ENCODE measurements around the gene NODAL. TPM values are rescaled to one million over a fixed set of nuclear protein-coding genes. Genes with fewer than 3 reads are reported as not detected.

Gene NODAL
- total RNA-seq, 1 donor from 2014 or later, result 0.08 TPM

DNA sequence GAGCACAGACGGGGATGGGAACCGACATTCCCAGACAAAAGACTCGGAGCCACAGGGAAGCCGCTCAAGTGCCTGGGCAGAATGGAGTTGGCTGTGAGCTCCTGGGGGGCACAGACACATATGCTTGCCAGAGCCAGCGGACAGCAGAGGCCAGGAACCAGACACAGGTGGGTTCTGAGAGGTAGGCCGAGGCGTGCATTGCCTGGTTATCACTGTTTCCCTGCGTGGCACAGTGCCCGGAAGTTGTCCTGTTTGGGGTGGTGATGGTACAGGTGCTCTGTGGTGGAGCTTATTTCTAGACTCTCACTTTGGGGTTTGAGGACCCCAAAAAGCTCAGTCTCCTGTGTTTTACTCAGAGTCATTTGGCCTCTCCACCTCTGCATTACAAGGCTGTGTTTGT, 39.6 kb upstream of the NODAL start:
- Histone ChIP-seq H3K36me3 (ENCODE audit: control insufficient read depth, insufficient read depth, low read length) (no peaks in the 10 kb centered on the region), H3K27me3 (ENCODE audit: control insufficient read depth, insufficient read depth, low read length) (no peaks in the 10 kb centered on the region), H3K4me3 (ENCODE audit: low read depth, low read length) (no peak overlapping the region)
- DNase-seq (ENCODE audit: low read depth), result no peak
- TF ChIP-seq, protein P1, sequence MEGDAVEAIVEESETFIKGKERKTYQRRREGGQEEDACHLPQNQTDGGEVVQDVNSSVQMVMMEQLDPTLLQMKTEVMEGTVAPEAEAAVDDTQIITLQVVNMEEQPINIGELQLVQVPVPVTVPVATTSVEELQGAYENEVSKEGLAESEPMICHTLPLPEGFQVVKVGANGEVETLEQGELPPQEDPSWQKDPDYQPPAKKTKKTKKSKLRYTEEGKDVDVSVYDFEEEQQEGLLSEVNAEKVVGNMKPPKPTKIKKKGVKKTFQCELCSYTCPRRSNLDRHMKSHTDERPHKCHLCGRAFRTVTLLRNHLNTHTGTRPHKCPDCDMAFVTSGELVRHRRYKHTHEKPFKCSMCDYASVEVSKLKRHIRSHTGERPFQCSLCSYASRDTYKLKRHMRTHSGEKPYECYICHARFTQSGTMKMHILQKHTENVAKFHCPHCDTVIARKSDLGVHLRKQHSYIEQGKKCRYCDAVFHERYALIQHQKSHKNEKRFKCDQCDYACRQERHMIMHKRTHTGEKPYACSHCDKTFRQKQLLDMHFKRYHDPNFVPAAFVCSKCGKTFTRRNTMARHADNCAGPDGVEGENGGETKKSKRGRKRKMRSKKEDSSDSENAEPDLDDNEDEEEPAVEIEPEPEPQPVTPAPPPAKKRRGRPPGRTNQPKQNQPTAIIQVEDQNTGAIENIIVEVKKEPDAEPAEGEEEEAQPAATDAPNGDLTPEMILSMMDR (IDR thresholded peaks at IDR 0.05; ENCODE audit: insufficient read depth, low read length, poor library complexity, severe bottlenecking), result no peak

DNA sequence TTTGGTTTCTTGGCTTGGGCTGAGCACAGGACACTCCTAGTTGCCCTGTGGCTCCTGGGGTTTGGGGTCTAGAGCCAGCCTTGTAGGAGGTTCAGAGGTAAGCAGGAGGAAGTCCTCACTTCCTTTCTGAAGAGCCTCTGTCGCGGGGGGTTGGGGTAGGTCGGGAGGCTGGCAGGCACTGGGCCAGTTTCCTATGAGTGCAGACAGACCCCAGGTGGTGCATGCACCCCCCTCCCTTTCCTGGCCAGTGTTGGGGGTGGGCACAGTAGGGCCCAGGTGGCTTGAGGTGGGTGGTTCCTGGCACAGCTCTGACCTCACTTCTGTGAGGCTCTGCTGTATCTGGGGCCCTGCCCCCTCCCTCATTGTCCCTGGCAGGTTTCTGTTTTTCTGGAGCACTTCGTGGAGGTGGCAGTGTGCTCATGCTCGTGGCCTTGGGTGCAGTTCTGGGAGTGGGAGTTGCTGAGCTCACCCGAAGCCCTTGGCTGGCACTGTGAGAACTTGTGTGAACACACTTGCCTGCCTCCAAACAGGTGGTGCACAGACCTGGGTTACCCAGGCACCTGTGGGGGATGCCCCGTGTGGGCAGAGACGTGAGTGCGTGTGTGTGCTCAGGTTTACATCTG, 38.9 kb upstream of the NODAL start:
- no peak for DNase-seq (ENCODE audit: low read depth)
- TF ChIP-seq, protein P1 (IDR thresholded peaks at IDR 0.05; ENCODE audit: insufficient read depth, low read length, poor library complexity, severe bottlenecking), result no peak
- Histone ChIP-seq H3K36me3 (ENCODE audit: control insufficient read depth, insufficient read depth, low read length) (no peaks in the 10 kb centered on the region), H3K27me3 (ENCODE audit: control insufficient read depth, insufficient read depth, low read length) (no peaks in the 10 kb centered on the region), H3K4me3 (ENCODE audit: low read depth, low read length) (no peak overlapping the region)

DNA sequence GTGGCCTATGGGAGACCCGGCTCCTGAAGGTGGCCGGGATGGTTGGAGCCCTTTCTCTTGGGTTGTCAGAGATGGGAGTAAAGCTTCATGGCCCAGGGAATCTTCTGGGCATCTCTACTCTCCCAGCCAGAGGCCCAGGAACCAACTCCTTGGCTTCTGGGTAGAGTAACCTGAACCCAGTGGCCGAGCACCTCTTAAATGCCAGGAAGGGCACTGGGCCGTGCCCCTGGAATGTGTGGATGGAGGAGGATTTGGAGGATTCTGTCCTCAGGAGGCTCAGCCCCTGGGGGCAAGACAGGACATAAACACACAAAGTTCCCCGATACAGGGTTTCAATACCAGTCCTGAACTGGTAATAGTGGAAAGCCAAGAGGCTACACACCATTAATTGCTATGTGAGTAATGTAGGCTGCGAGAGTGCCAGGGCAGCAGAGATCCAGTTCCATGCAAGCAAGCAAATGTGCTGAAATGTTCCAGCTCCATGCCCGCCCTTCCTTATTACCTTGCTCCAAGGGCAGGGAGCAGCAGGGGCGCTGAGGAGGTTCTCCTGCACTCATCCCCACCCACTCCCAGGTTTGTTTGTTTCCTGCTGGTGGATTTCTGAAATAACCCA, 38.3 kb upstream of the NODAL start:
- Histone ChIP-seq H3K4me3 (ENCODE audit: low read depth, low read length) (no peak overlapping the region), H3K27me3 (ENCODE audit: control insufficient read depth, insufficient read depth, low read length) (no peaks in the 10 kb centered on the region), H3K36me3 (ENCODE audit: control insufficient read depth, insufficient read depth, low read length) (no peaks in the 10 kb centered on the region)
- peak; percentile 35 for DNase-seq (ENCODE audit: low read depth)
- TF ChIP-seq, protein P1 (IDR thresholded peaks at IDR 0.05; ENCODE audit: insufficient read depth, low read length, poor library complexity, severe bottlenecking), result no peak

DNA sequence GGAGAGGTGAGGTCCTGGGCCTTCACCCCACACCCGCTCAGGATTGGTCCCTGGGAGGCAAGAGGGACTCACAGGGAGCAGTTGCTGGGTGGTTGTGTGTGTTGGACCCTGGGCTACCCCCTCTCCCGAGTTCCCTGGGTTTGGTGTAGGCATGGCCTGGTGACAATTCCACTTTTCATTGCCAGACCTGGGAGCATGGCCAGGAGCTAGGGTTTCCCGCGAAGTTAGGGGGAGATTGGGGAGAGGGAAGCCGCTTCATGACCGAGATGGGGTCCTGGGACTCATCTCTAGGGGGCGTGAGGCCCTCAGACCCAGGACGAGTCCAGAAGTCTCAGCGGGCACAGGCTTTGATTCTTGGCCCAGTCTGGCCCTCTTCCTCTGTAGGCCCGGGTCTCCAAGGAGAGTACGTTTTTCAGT, 37.7 kb upstream of the NODAL start:
- H3K36me3 ChIP-seq (ENCODE audit: control insufficient read depth, insufficient read depth, low read length), result no peaks in the 10 kb centered on the region
- H3K27me3 ChIP-seq (ENCODE audit: control insufficient read depth, insufficient read depth, low read length), result no peaks in the 10 kb centered on the region
- DNase-seq (ENCODE audit: low read depth), result no peak
- peak overlapping the region; percentile 36 for H3K4me3 ChIP-seq (ENCODE audit: low read depth, low read length)
- TF ChIP-seq, protein P1 (IDR thresholded peaks at IDR 0.05; ENCODE audit: insufficient read depth, low read length, poor library complexity, severe bottlenecking), result no peak

DNA sequence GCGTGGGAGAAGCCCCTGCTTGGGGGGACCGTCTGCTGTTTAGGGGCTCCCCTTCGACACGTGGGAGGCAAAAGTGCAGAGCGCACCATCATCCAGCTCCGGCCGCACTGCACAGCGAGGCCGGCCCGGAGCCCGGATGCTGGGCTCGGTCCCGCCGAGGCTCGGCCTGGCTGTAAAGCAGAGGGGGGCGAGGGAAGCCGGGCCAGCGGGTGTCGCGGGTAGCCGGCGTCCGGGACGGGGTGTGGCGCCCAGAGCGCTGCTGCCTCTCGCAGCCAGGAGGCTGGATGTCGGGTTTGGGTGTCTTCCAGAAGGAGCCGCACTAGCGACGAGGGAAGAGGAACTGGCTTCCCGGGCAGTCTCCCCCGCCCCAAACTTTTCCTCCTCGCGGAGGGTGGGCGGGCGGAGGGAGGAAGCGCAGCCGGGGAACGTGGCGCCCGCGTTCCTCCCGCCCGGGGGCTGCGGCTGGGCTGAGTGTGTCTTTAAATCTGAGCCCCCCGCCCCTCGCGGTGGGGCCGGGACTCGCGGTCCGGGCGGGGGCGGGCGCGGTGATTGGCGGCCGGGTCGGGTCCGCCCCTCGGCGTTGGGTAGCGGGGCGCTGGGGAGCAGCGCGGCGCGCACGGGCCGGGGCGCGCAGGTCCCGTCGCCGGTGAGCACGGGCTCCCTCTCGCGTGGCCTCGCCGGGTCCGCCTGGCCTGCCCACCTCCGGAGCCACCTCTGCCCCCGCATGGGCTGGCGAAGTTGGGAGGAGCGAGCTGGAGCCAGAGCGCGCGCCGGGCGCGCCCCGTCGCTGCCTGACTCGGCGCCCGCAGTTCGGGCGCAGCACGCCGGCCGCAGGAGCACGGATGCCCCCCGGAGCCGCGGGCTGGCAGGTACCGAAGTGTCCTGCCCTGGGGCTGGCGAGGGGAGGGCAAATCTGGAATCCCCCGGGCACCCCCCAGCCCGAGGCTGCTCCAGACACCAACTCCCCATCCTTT, 37.0 kb upstream of the NODAL start, which contains the start of gene PALD1:
PALD1 (plus strand) TSS at position 577 of the 974 bp plus-strand sequence. CDS start 47,185 bp downstream, outside the sequence.
- DNase-seq (ENCODE audit: low read depth), result no peak
- TF ChIP-seq, protein P1 (IDR thresholded peaks at IDR 0.05; ENCODE audit: insufficient read depth, low read length, poor library complexity, severe bottlenecking), result no peak
- peak within 1 kb of the TSS; percentile 36 for H3K4me3 ChIP-seq (ENCODE audit: low read depth, low read length)
- no peaks in the 10 kb centered on the region for H3K36me3 ChIP-seq (ENCODE audit: control insufficient read depth, insufficient read depth, low read length)
- no peaks in the 10 kb centered on the region for H3K27me3 ChIP-seq (ENCODE audit: control insufficient read depth, insufficient read depth, low read length)

Data from kidney epithelial cell (primary cell).